Stimulated activated CD8-positive, alpha-beta memory T cell treated with anti-CD3 and anti-CD28 coated beads, Interleukin-2, amount 100 ng/mL, for 48 hours (primary cell): Measurements from ENCODE around the gene CCP110.

ENCODE experiments used
- DNase-seq, 2 donors: peaks; one replicate each; pipeline ENCODE4 v3.0.0-alpha.2; 2020; ENCODE audit warnings: low read depth in 2 of 2

CCP110 gene

GRCh38 chr16:19601083-19601976, 77.6 kb downstream of the CCP110 start:
- DNase-seq = no peak
